GM12878 (cell line): ENCODE data around the gene SLC44A4. TPM values are rescaled to one million over a fixed set of nuclear protein-coding genes. Genes with fewer than 3 reads are reported as not detected.

Experiments used
- ATAC-seq: fragments of 200-7000 bp; cut with Tn5 transposase; 3 replicates; pipeline ENCODE4 v1.9.1; 2020; ENCODE audit warnings: mild to moderate bottlenecking, moderate library complexity
- BruUV-seq: library from RNA; stranded (reverse); fragments of 400-500 nt; replicated peaks from 2 replicates; lab custom pipeline; 2021; lab: Mats Ljungman, UMichigan
- CTCF ChIA-PET: fragments of 300-600 bp; sonication (Branson Sonifier 250); formaldehyde crosslinking; extraction: SDS; loops from one replicate; lab custom pipeline; 2021; ENCODE audit warnings: inconsistent platforms; lab: Yijun Ruan, JAX
- POLR2A ChIA-PET: fragments of 350-600 bp; formaldehyde crosslinking; extraction: SDS; loops from one replicate; lab custom pipeline; 2021; ENCODE audit warnings: inconsistent platforms; lab: Charles Lee
- RAD21 ChIA-PET: fragments of 300-600 bp; sonication (Branson Sonifier 250); formaldehyde crosslinking; loops from one replicate; lab custom pipeline; 2023; ENCODE audit warnings: antibody characterized with exemption; ENCODE audit not compliant: unreplicated experiment; lab: Charles Lee
- SMC1A ChIA-PET: fragments of 300-600 bp; sonication (Branson Sonifier 250); formaldehyde crosslinking; loops from one replicate; lab custom pipeline; 2023; ENCODE audit not compliant: unreplicated experiment, uncharacterized antibody; lab: Charles Lee
- DNase-seq: peaks from one replicate; pipeline ENCODE4 v3.0.0-alpha.2; 2011; ENCODE audit warnings: low read depth, low spot score
- FAIRE-seq: peaks from 3 replicates; lab custom pipeline; 2011; peaks lifted over from hg19 to GRCh38; lab: Jason Lieb, UNC
- H2AFZ ChIP-seq: 2 replicates; pipeline ENCODE4 v1.6.0; 2011; ENCODE audit warnings: low read depth, low read length, control low read depth; ENCODE audit not compliant: control insufficient read depth
- H3K27ac ChIP-seq: 2 replicates; pipeline ENCODE4 v1.5.1; 2011; ENCODE audit warnings: control low read depth; ENCODE audit not compliant: control insufficient read depth, insufficient read depth
- H3K27me3 ChIP-seq, 2 experiments: replicated peaks in 1 of 2; 2 replicates each; pipeline versions ENCODE4 v1.6.0 to v1.6.1; 2011; ENCODE audit warnings: low read length in 1 of 2; ENCODE audit not compliant: control insufficient read depth in 2 of 2, insufficient read depth in 2 of 2
- H3K36me3 ChIP-seq, 2 experiments: 2 replicates each; pipeline ENCODE4 v1.5.1; 2011; ENCODE audit warnings: low read length in 1 of 2; ENCODE audit not compliant: control insufficient read depth in 2 of 2, insufficient read depth in 2 of 2
- H3K4me1 ChIP-seq: 2 replicates; pipeline ENCODE4 v1.6.1; 2011; ENCODE audit warnings: mild to moderate bottlenecking, low read length, moderate library complexity, mixed read lengths; ENCODE audit not compliant: control insufficient read depth, insufficient read depth
- H3K4me2 ChIP-seq: 2 replicates; pipeline ENCODE4 v1.6.0; 2011; ENCODE audit warnings: control low read depth; ENCODE audit not compliant: control insufficient read depth, insufficient read depth
- H3K4me3 ChIP-seq: fragments of 200-600 bp; sonication (generic); 2 replicates; pipeline ENCODE4 v1.5.1; 2016
- H3K79me2 ChIP-seq: 2 replicates; pipeline ENCODE4 v1.6.0; 2011; ENCODE audit warnings: low read length; ENCODE audit not compliant: control insufficient read depth, insufficient read depth
- H3K9ac ChIP-seq: 2 replicates; pipeline ENCODE4 v1.8.0; 2011; ENCODE audit warnings: low read length, control low read depth, mixed read lengths; ENCODE audit not compliant: control insufficient read depth, insufficient read depth
- H3K9me3 ChIP-seq: replicated peaks from 3 replicates; pipeline ENCODE4 v1.5.1; 2011; ENCODE audit warnings: mild to moderate bottlenecking, low read length; ENCODE audit not compliant: control insufficient read depth, insufficient read depth
- H4K20me1 ChIP-seq: 2 replicates; pipeline ENCODE4 v1.6.0; 2011; ENCODE audit not compliant: control insufficient read depth, insufficient read depth
- BACH1 ChIP-seq: fragments of 450-650 bp; IDR thresholded peaks from 2 replicates; pipeline ENCODE4 v1.6.1; 2017; ENCODE audit warnings: mild to moderate bottlenecking, borderline replicate concordance
- PKNOX1 ChIP-seq: fragments of 450-650 bp; IDR thresholded peaks from 2 replicates; pipeline ENCODE4 v1.6.1; 2016; ENCODE audit warnings: mild to moderate bottlenecking
- SPI1 ChIP-seq: IDR thresholded peaks from 2 replicates; pipeline ENCODE4 v1.6.1; 2011; ENCODE audit warnings: low read depth, mild to moderate bottlenecking, low read length, moderate library complexity, borderline replicate concordance; ENCODE audit not compliant: insufficient read depth
- ZNF207 ChIP-seq: fragments of 450-650 bp; IDR thresholded peaks from 2 replicates; pipeline ENCODE4 v1.6.1; 2014; ENCODE audit warnings: antibody characterized with exemption, mild to moderate bottlenecking, borderline replicate concordance
- ZNF217 ChIP-seq: fragments of 450-650 bp; IDR thresholded peaks from 2 replicates; pipeline ENCODE4 v1.6.1; 2017; ENCODE audit warnings: antibody characterized with exemption, mild to moderate bottlenecking
- ZNF274 ChIP-seq: IDR thresholded peaks from one replicate; pipeline ENCODE4 v1.8.0; 2011; ENCODE audit not compliant: insufficient read length, insufficient read depth
- WGBS: methylation state at CpG from one replicate; pipeline ENCODE4 v1.1.6; 2016; ENCODE audit warnings: low lambda C conversion rate; ENCODE audit not compliant: insufficient replicate concordance, insufficient coverage; ENCODE audit errors: missing lambda C conversion rate; 5-methylcytosine and 5-hydroxymethylcytosine counted together
- in situ Hi-C: fragments of 300-500 bp; cut with MboI; formaldehyde crosslinking; loops from 9 replicates; pipeline ENCODE4 v1.14.3; 2018; ENCODE audit warnings: mixed read lengths
- intact Hi-C: fragments of 100-400 bp; cut with micrococcal nuclease; formaldehyde crosslinking; loops from one replicate; pipeline ENCODE4 v1.14.2; 2022; ENCODE audit not compliant: unreplicated experiment
- polyA plus RNA-seq, 11 experiments: library from polyadenylated mRNA; depleted of rRNA in 4 of 11; unstranded in 6 of 11; stranded (reverse) in 5 of 11; fragments of >200 nt; fragmentation: Nextera tagmentation in 4 of 11; fragmentation: Illumina TruSeq in 1 of 11; extraction: Ambion mirVana in 4 of 11; extraction: Trizol in 1 of 11; gene quantifications; 1 replicate in 1 of 11; 2 replicates in 10 of 11; pipeline versions ENCODE4 v1.2.1 to v1.2.3, GENCODE V29; 2011 to 2016; ENCODE audit warnings: inconsistent platforms in 2 of 11, missing spikeins in 2 of 11, low read depth in 1 of 11
- total RNA-seq, 4 experiments: library from RNA; depleted of rRNA in 3 of 4; stranded (reverse); fragments of >200 nt in 3 of 4; fragmentation: Illumina TruSeq in 1 of 4; extraction: Trizol in 1 of 4; gene quantifications; 2 replicates each; pipeline versions ENCODE4 v1.2.1 to v1.2.3, GENCODE V29; 2013 to 2021

SLC44A4 gene
- total and polyA plus RNA-seq, 10 of the 15 experiments (the other 5 are each of a cell fraction or from before 2014, with no cell fraction given), result 0.04 to 0.24 (median 0.15) TPM; not detected in 3

GRCh38 chr6:31886541-31886991, 7.8 kb upstream of the SLC44A4 start:
- POLR2A ChIA-PET, result no interaction called here
- in situ Hi-C loops, result no loop called here
- Histone ChIP-seq H3K4me1 (no peaks in the 10 kb centered on the region), H3K4me2 (no peak overlapping the region), H3K4me3 (no peak overlapping the region)
- no peak for TF ChIP-seq BACH1
- TF ChIP-seq ZNF274, result no peak
- no peak for TF ChIP-seq PKNOX1
- TF ChIP-seq ZNF207, result no peak
- no peak for TF ChIP-seq SPI1
- no peak for TF ChIP-seq ZNF217
- TF ChIP-seq, all 136 proteins: peak for 0
- SMC1A ChIA-PET, result no interaction called here
- FAIRE-seq (no peak), DNase-seq (no peak), ATAC-seq (no peak)
- intact Hi-C loops, result no loop called here
- Histone ChIP-seq H4K20me1 (no peaks in the 10 kb centered on the region), H3K27me3 (no peaks in the 10 kb centered on the region), H3K79me2 (no peaks in the 10 kb centered on the region), H3K9ac (no peak overlapping the region), H3K36me3 (peaks cover 11 to 36% of the 10 kb centered on the region in 2 experiments; a peak in 3 of 4 replicates), H3K27ac (no peak overlapping the region), H2AFZ (no peak overlapping the region), H3K9me3 (no peaks in the 10 kb centered on the region)
- CTCF ChIA-PET, result interaction anchor here (0.7 to 1.6 kb wide), 4 partner anchors 8 to 48 kb away, joined by 3 to 6 read pairs (median 4); no protein-coding TSS in a partner anchor
- 98% methylated on average over 18 of the region's 18 CpGs for WGBS
- no TSS peak for BruUV-seq
- RAD21 ChIA-PET, result no interaction called here
